ENCODE data around the gene KRTAP5-1. TPM values are rescaled to one million over a fixed set of nuclear protein-coding genes. Genes with fewer than 3 reads are reported as not detected.

KRTAP5-1 gene
- total RNA-seq, 1 experiment from 2014 or later: not detected

DNA sequence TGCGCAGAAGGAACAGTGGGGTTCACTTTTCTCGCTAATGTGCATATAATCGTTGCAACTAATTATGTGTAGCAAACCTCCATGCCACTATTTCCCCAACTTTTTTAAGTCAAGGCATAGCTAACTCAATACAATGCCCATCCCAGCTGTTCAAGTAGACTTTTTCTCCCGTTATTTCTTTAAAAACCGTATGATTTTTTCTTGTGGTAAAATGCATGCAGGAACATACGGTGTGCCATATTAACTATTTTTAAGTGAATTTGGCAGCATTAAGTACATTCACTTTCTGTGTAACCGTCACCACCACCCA is 10.2 kb downstream of the KRTAP5-1 start:
- Histone ChIP-seq H3K4me3 (ENCODE audit: low read depth, low read length) (no peak overlapping the region), H3K4me1 (peaks cover 14% of the 10 kb centered on the region; the same call in 1 of the 2 replicates), H3K36me3 (ENCODE audit: control insufficient read depth, insufficient read depth, low read length) (no peaks in the 10 kb centered on the region), H3K27me3 (replicated peaks; ENCODE audit: control insufficient read depth, insufficient read depth, low read length) (peaks cover 2% of the 10 kb centered on the region), H3K9me3 (peaks cover 7% of the 10 kb centered on the region; the same call in 1 of the 2 replicates)
- no peak for DNase-seq
- CTCF ChIA-PET: interaction anchor here (0.6 to 3.8 kb wide), 17 partner anchors 17 to 809 kb away, joined by 3 to 138 read pairs (median 4); partner anchors contain the start of genes BRSK2 and KRTAP5-2
- BruUV-seq (replicated peaks): no TSS peak
- intact Hi-C loops (cut with micrococcal nuclease; ENCODE audit: unreplicated experiment): loop anchor here (1.0 to 5.0 kb wide), 3 partner anchors 21 to 463 kb away; no protein-coding TSS in a partner anchor
- no peak for TF ChIP-seq CTCF (IDR thresholded peaks at IDR 0.05; ENCODE audit: insufficient read depth in 1 of 2, low read depth in 1 of 2, low read length in 1 of 2, severe bottlenecking in 1 of 2, unreplicated experiment in 1 of 2)
- H3K27me3 Mint-ChIP-seq (ENCODE audit: insufficient read depth, unreplicated experiment): no peaks in the 10 kb centered on the region
- no peaks in the 10 kb centered on the region for H3K4me1 Mint-ChIP-seq (ENCODE audit: low read depth, unreplicated experiment)
- no peaks in the 10 kb centered on the region for H3K36me3 Mint-ChIP-seq (ENCODE audit: insufficient read depth, unreplicated experiment)
- POLR2A ChIA-PET: no interaction called here
- H3K27ac Mint-ChIP-seq (ENCODE audit: unreplicated experiment): no peak overlapping the region
- H3K4me3 Mint-ChIP-seq (ENCODE audit: unreplicated experiment): peak overlapping the region; percentile 70
- peaks cover 17% of the 10 kb centered on the region for H3K9me3 Mint-ChIP-seq (ENCODE audit: unreplicated experiment)

DNA sequence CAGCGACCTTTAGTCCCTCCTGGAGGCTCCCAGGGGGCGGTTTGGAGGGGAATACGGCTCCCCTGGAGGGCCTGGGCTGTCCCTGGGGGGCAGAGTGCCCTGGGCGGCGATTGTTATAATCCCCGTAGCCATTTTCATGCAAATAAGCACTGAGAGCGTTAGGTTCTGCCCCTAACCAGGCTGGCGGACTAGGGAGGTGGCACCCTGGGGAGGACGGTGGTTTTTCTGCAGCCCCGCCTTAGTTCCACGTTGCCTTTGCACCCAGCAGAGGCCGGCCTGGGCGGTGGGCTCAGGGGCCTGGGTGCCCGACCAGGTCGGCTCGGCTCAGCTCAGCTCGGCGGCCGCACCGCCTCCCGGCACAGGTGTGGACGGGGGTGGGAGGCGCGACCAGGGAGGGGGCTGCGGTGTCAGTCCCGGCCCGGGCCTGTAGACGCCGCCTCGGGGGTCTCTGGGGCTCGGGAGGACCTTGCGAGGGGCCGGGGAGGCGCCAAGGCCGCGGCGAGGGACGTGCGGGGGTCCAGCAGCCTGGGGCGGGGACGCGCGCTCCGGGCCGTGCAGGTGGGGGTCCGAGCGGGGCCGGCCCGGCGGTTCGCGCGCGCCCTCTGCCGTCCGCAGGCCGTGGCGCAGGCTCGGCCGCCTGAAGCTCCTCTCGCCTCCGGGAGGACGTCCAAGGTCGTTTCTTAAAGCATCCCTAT is 10.7 kb downstream of the KRTAP5-1 start:
- TF ChIP-seq CTCF (IDR thresholded peaks at IDR 0.05; ENCODE audit: insufficient read depth in 1 of 2, low read depth in 1 of 2, low read length in 1 of 2, severe bottlenecking in 1 of 2, unreplicated experiment in 1 of 2): peak; percentile 62 to 93
- intact Hi-C loops (cut with micrococcal nuclease; ENCODE audit: unreplicated experiment): loop anchor here (1.0 to 5.0 kb wide), 3 partner anchors 20 to 462 kb away; no protein-coding TSS in a partner anchor
- no peaks in the 10 kb centered on the region for H3K36me3 ChIP-seq (ENCODE audit: control insufficient read depth, insufficient read depth, low read length)
- BruUV-seq (replicated peaks): no TSS peak
- H3K9me3 Mint-ChIP-seq (ENCODE audit: unreplicated experiment): peaks cover 16% of the 10 kb centered on the region
- H3K4me1 Mint-ChIP-seq (ENCODE audit: low read depth, unreplicated experiment): peaks cover 5% of the 10 kb centered on the region
- H3K4me1 ChIP-seq: peaks cover 14% of the 10 kb centered on the region; the same call in 1 of the 2 replicates
- ChIA-PET CTCF (interaction anchor here (0.6 to 3.8 kb wide), 18 partner anchors 16 to 808 kb away, joined by 3 to 138 read pairs (median 4); partner anchors contain the start of genes BRSK2 and KRTAP5-2), POLR2A (no interaction called here)
- DNase-seq: peak in 1 of 2 experiments; percentile 82
- no peaks in the 10 kb centered on the region for H3K36me3 Mint-ChIP-seq (ENCODE audit: insufficient read depth, unreplicated experiment)
- peak overlapping the region; percentile 41 for H3K4me3 ChIP-seq (ENCODE audit: low read depth, low read length)
- peak overlapping the region; percentile 70 for H3K4me3 Mint-ChIP-seq (ENCODE audit: unreplicated experiment)
- no peaks in the 10 kb centered on the region for H3K27me3 Mint-ChIP-seq (ENCODE audit: insufficient read depth, unreplicated experiment)
- peaks cover 2% of the 10 kb centered on the region for H3K27me3 ChIP-seq (replicated peaks; ENCODE audit: control insufficient read depth, insufficient read depth, low read length)
- peaks cover 7% of the 10 kb centered on the region; the same call in 1 of the 2 replicates for H3K9me3 ChIP-seq
- H3K27ac Mint-ChIP-seq (ENCODE audit: unreplicated experiment): no peak overlapping the region

- ChIA-PET CTCF (interaction anchor here (0.6 to 3.8 kb wide), 7 partner anchors 16 to 311 kb away, joined by 4 to 138 read pairs (median 13); no protein-coding TSS in a partner anchor), POLR2A (no interaction called here)
- Histone ChIP-seq H3K4me1 (peaks cover 14% of the 10 kb centered on the region; the same call in 1 of the 2 replicates), H3K4me3 (ENCODE audit: low read depth, low read length) (peak overlapping the region; percentile 41), H3K27me3 (replicated peaks; ENCODE audit: control insufficient read depth, insufficient read depth, low read length) (peaks cover 2% of the 10 kb centered on the region), H3K9me3 (peaks cover 7% of the 10 kb centered on the region; the same call in 1 of the 2 replicates), H3K36me3 (ENCODE audit: control insufficient read depth, insufficient read depth, low read length) (no peaks in the 10 kb centered on the region)
- peak in 1 of 2 experiments; percentile 46 for DNase-seq
- TF ChIP-seq CTCF (IDR thresholded peaks at IDR 0.05; ENCODE audit: insufficient read depth in 1 of 2, low read depth in 1 of 2, low read length in 1 of 2, severe bottlenecking in 1 of 2, unreplicated experiment in 1 of 2): no peak
- no peaks in the 10 kb centered on the region for H3K36me3 Mint-ChIP-seq (ENCODE audit: insufficient read depth, unreplicated experiment)
- H3K4me1 Mint-ChIP-seq (ENCODE audit: low read depth, unreplicated experiment): peaks cover 6% of the 10 kb centered on the region
- H3K4me3 Mint-ChIP-seq (ENCODE audit: unreplicated experiment): peak overlapping the region; percentile 70
- H3K27ac Mint-ChIP-seq (ENCODE audit: unreplicated experiment): no peak overlapping the region
- BruUV-seq (replicated peaks): no TSS peak
- H3K27me3 Mint-ChIP-seq (ENCODE audit: insufficient read depth, unreplicated experiment): no peaks in the 10 kb centered on the region
- peaks cover 11% of the 10 kb centered on the region for H3K9me3 Mint-ChIP-seq (ENCODE audit: unreplicated experiment)
- intact Hi-C loops (cut with micrococcal nuclease; ENCODE audit: unreplicated experiment): loop anchor here (1.0 to 5.0 kb wide), 3 partner anchors 20 to 462 kb away; no protein-coding TSS in a partner anchor
Observed at GRCh38 chr11:1573903-1574237, 11.2 kb downstream of the KRTAP5-1 start.

Data from Caco-2 (cell line).